HUDEP-2 (cell line): ENCODE measurements around the gene CC2D2A.
"Not testable (repeated sequence)": the region's sequence is repeated elsewhere in the genome, so short reads cannot be mapped to it uniquely, and the experiment has no call there.

ENCODE experiments used
- DNase-seq, 76 experiments: peaks; one replicate each; lab custom pipeline; 2025; ENCODE audit not compliant: unreplicated experiment in 76 of 76; lab: John Stamatoyannopoulos, UW

Gene CC2D2A

GRCh38 chr4:15614891-15615290, 145.2 kb downstream of the CC2D2A start:
- not testable (repeated sequence) for DNase-seq

GRCh38 chr4:15617407-15617806, 147.7 kb downstream of the CC2D2A start:
- not testable (repeated sequence) for DNase-seq

- no peak for DNase-seq
Measured at GRCh38 chr4:15636818-15637217, 167.1 kb downstream of the CC2D2A start.

- no peak for DNase-seq
Measured at GRCh38 chr4:15638418-15638817, 168.7 kb downstream of the CC2D2A start.

- DNase-seq: no peak
Measured at GRCh38 chr4:15648600-15648999, 178.9 kb downstream of the CC2D2A start.

- DNase-seq: peak in 69 of 76 experiments; percentile 1 to 79 (median 39)
Measured at GRCh38 chr4:15649914-15650545, 180.3 kb downstream of the CC2D2A start.
